Vagina (tissue), 2 donors: ENCODE data around the gene SAMD4A.

Experiments used
- CTCF ChIP-seq, 3 experiments: fragments of 450-650 bp in 2 of 3; fragments of 200-600 bp in 1 of 3; sonication (generic) in 1 of 3; IDR thresholded peaks; one replicate each; pipeline ENCODE4 v1.5.1; 2017 to 2019; ENCODE audit warnings: antibody characterized with exemption in 3 of 3, mild to moderate bottlenecking in 2 of 3, moderate library complexity in 2 of 3
- POLR2A ChIP-seq, 2 donors: fragments of 450-650 bp; IDR thresholded peaks; one replicate each; pipeline ENCODE4 v1.6.1; 2017; ENCODE audit warnings: antibody characterized with exemption in 2 of 2, mild to moderate bottlenecking in 2 of 2, moderate library complexity in 2 of 2
- POLR2AphosphoS5 ChIP-seq, 2 donors: sonication (generic); formaldehyde crosslinking; IDR thresholded peaks; one replicate each; pipeline ENCODE4 v1.9.0; 2017; ENCODE audit warnings: antibody characterized with exemption in 2 of 2, mild to moderate bottlenecking in 2 of 2, low read depth in 1 of 2; ENCODE audit not compliant: insufficient read depth in 1 of 2

GRCh38 chr14:54804538-54805041, 237.7 kb downstream of the SAMD4A start:
- no peak for TF ChIP-seq CTCF (IDR thresholded peaks at IDR 0.05)
- no peak for TF ChIP-seq POLR2AphosphoS5 (IDR thresholded peaks at IDR 0.05; ENCODE audit: insufficient read depth in 1 of 2, low read depth in 1 of 2)
- no peak for TF ChIP-seq POLR2A (IDR thresholded peaks at IDR 0.05)
